Panc1 (cell line): ENCODE data around the gene SNTA1. TPM values are rescaled to one million over a fixed set of nuclear protein-coding genes. Genes with fewer than 3 reads are reported as not detected.

Experiments
- ATAC-seq: fragments of 200-7000 bp; cut with Tn5 transposase; 2 replicates; pipeline ENCODE4 v1.9.1; 2020; ENCODE audit warnings: mild to moderate bottlenecking, moderate library complexity
- BruUV-seq: library from RNA; stranded (reverse); fragments of 400-500 nt; replicated peaks from 2 replicates; lab custom pipeline; 2021; lab: Mats Ljungman, UMichigan
- CTCF ChIA-PET: fragments of 300-600 bp; sonication (Branson Sonifier 250); formaldehyde crosslinking; loops from one replicate; lab custom pipeline; 2022; ENCODE audit warnings: antibody characterized with exemption; lab: Charles Lee
- POLR2A ChIA-PET: fragments of 300-600 bp; sonication (Branson Sonifier 250); formaldehyde crosslinking; loops from one replicate; lab custom pipeline; 2022; ENCODE audit warnings: antibody characterized with exemption; lab: Charles Lee
- DNase-seq: peaks from one replicate; pipeline ENCODE4 v3.0.0-alpha.2; 2010; ENCODE audit warnings: low read depth, low spot score
- H3K27ac ChIP-seq: 2 replicates; pipeline ENCODE4 v1.5.1; 2011; ENCODE audit warnings: mild to moderate bottlenecking, low read length, inconsistent platforms
- H3K27me3 ChIP-seq: fragments of 200-500 bp; sonication (Bioruptor generic); 2 replicates; pipeline ENCODE4 v1.6.0; 2014; ENCODE audit warnings: low read length, inconsistent platforms; ENCODE audit not compliant: control insufficient read depth, insufficient read depth
- H3K36me3 ChIP-seq: fragments of 200-500 bp; sonication (Bioruptor generic); 2 replicates; pipeline ENCODE4 v1.5.1; 2014; ENCODE audit warnings: inconsistent platforms, mild to moderate bottlenecking, low read length, moderate library complexity; ENCODE audit not compliant: control insufficient read depth, insufficient read depth
- H3K4me1 ChIP-seq: 2 replicates; pipeline ENCODE4 v1.5.1; 2011; ENCODE audit warnings: inconsistent platforms, mild to moderate bottlenecking, low read length, moderate library complexity; ENCODE audit not compliant: control insufficient read depth, insufficient read depth
- H3K4me3 ChIP-seq, 2 experiments: 2 replicates each; pipeline ENCODE4 v1.5.1; 2011 to 2012; ENCODE audit warnings: low read depth in 2 of 2, low read length in 2 of 2, mild to moderate bottlenecking in 2 of 2, inconsistent platforms in 1 of 2, moderate library complexity in 1 of 2
- H3K9me3 ChIP-seq: fragments of 200-500 bp; sonication (Bioruptor generic); 2 replicates; pipeline ENCODE4 v1.5.1; 2014; ENCODE audit warnings: low read depth, mild to moderate bottlenecking, inconsistent platforms, low read length, moderate library complexity; ENCODE audit not compliant: control insufficient read depth, insufficient read depth
- CTCF ChIP-seq: fragments of 450-650 bp; IDR thresholded peaks from 2 replicates; pipeline ENCODE4 v1.5.1; 2017; ENCODE audit warnings: mild to moderate bottlenecking
- POLR2AphosphoS5 ChIP-seq: IDR thresholded peaks from 2 replicates; pipeline ENCODE4 v1.6.1; 2012; ENCODE audit warnings: mild to moderate bottlenecking, low read depth, low read length, moderate library complexity
- SIN3A ChIP-seq: IDR thresholded peaks from 2 replicates; pipeline ENCODE4 v1.6.1; 2012; ENCODE audit warnings: low read depth, mild to moderate bottlenecking, low read length, moderate library complexity, borderline replicate concordance; ENCODE audit not compliant: insufficient read depth
- TCF7L2 ChIP-seq: IDR thresholded peaks from 2 replicates; pipeline ENCODE4 v1.6.1; 2011; ENCODE audit warnings: mild to moderate bottlenecking, low read depth, low read length, inconsistent platforms
- in situ Hi-C: cut with HindIII; loops from 2 replicates; pipeline ENCODE4 v1.10.0; 2016; ENCODE audit warnings: low sequenced_read_pairs, low pct_unique_long_range_greater_than_20kb
- intact Hi-C: fragments of 100-400 bp; cut with micrococcal nuclease; formaldehyde crosslinking; loops from one replicate; pipeline ENCODE4 v1.10.0; 2022; ENCODE audit not compliant: unreplicated experiment
- total RNA-seq: library from RNA; stranded (reverse); gene quantifications from one replicate; pipeline ENCODE4 v1.2.1, GENCODE V29; 2021; ENCODE audit not compliant: unreplicated experiment
- TF ChIP-seq, protein P1 (sequence below), 2 experiments: IDR thresholded peaks; 2 replicates each; pipeline ENCODE4 v1.6.1; 2011 to 2012; ENCODE audit warnings: low read depth in 2 of 2, control low read depth in 1 of 2, low read length in 1 of 2, mild to moderate bottlenecking in 1 of 2, moderate library complexity in 1 of 2; ENCODE audit not compliant: insufficient read depth in 1 of 2

SNTA1 gene
- total RNA-seq, 1 experiment from 2014 or later: 12.0 TPM

GRCh38 chr20:33474963-33475362 lies 31.4 kb upstream of the SNTA1 start:
- H3K36me3 ChIP-seq: no peaks in the 10 kb centered on the region
- no peaks in the 10 kb centered on the region for H3K4me1 ChIP-seq
- intact Hi-C loops: no loop called here
- no peak for ATAC-seq
- in situ Hi-C loops: no loop called here
- no peak for TF ChIP-seq SIN3A
- DNase-seq: no peak
- H3K4me3 ChIP-seq: no peak overlapping the region
- ChIA-PET CTCF (no interaction called here), POLR2A (interaction anchor here (0.6 kb wide), 1 partner anchor 173 kb away, joined by 4 read pairs; no protein-coding TSS in a partner anchor)
- BruUV-seq: no TSS peak
- H3K9me3 ChIP-seq: no peaks in the 10 kb centered on the region
- H3K27me3 ChIP-seq: no peaks in the 10 kb centered on the region
- no peak overlapping the region for H3K27ac ChIP-seq

DNA sequence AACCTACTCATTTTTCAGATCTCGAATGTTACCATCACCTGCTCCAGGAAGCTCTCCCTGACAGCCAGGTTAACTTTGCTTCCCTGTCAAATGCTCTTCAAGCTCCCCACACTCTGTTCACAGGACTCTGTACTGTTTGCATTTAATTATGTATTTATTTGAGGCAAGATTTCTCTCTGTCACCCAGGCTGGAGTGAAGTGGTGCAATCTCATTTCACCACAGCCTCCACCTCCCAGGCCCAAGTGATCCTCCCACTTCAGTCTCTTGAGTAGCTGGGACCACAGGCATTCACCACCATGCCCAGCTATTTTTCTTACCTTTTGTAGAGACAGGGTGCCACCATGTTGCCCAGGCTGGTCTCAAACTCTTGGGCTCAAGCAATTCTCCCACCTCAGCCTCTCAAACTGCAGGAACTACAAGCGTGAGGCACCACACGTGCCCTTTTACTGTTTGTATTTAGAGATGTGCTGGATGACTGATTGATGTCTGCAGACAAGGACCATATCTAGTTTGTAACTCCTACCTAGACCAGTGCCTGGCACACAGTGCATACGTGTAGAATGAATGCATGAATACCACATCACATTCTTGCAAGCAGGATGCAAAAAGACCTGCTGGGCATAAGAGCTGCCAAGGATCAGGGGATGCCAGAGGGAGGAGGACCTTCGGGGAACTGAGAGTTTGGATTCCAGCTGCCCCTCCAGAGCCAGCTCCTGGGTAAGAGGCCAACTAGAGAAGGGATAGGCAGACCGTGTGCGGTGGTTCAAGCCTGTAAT lies 30.7 kb upstream of the SNTA1 start:
- POLR2A ChIA-PET: interaction anchor here (0.6 kb wide), 1 partner anchor 174 kb away, joined by 4 read pairs; no protein-coding TSS in a partner anchor
- Histone ChIP-seq H3K9me3 (no peaks in the 10 kb centered on the region), H3K27me3 (no peaks in the 10 kb centered on the region), H3K27ac (no peak overlapping the region), H3K4me3 (no peak overlapping the region), H3K4me1 (no peaks in the 10 kb centered on the region), H3K36me3 (no peaks in the 10 kb centered on the region)
- DNase-seq: no peak
- in situ Hi-C loops (no loop called here), intact Hi-C loops (no loop called here)
- no peak for TF ChIP-seq CTCF
- TF ChIP-seq, protein P1, sequence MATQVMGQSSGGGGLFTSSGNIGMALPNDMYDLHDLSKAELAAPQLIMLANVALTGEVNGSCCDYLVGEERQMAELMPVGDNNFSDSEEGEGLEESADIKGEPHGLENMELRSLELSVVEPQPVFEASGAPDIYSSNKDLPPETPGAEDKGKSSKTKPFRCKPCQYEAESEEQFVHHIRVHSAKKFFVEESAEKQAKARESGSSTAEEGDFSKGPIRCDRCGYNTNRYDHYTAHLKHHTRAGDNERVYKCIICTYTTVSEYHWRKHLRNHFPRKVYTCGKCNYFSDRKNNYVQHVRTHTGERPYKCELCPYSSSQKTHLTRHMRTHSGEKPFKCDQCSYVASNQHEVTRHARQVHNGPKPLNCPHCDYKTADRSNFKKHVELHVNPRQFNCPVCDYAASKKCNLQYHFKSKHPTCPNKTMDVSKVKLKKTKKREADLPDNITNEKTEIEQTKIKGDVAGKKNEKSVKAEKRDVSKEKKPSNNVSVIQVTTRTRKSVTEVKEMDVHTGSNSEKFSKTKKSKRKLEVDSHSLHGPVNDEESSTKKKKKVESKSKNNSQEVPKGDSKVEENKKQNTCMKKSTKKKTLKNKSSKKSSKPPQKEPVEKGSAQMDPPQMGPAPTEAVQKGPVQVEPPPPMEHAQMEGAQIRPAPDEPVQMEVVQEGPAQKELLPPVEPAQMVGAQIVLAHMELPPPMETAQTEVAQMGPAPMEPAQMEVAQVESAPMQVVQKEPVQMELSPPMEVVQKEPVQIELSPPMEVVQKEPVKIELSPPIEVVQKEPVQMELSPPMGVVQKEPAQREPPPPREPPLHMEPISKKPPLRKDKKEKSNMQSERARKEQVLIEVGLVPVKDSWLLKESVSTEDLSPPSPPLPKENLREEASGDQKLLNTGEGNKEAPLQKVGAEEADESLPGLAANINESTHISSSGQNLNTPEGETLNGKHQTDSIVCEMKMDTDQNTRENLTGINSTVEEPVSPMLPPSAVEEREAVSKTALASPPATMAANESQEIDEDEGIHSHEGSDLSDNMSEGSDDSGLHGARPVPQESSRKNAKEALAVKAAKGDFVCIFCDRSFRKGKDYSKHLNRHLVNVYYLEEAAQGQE (IDR thresholded peaks at IDR 0.05; ENCODE audit: insufficient read depth in 1 of 2, low read depth in 2 of 2, low read length in 1 of 2): no peak
- no peak for TF ChIP-seq TCF7L2
- TF ChIP-seq SIN3A: no peak
- TF ChIP-seq POLR2AphosphoS5: no peak
- CTCF ChIA-PET: interaction anchor here (0.5 kb wide), 1 partner anchor 76 kb away, joined by 4 read pairs; no protein-coding TSS in a partner anchor
- BruUV-seq: no TSS peak
- ATAC-seq: no peak
